ENCODE results near the gene UCHL5.
"Not testable (repeated sequence)": the region's sequence is repeated elsewhere in the genome, so short reads cannot be mapped to it uniquely, and the experiment has no call there.

Gene UCHL5

DNA sequence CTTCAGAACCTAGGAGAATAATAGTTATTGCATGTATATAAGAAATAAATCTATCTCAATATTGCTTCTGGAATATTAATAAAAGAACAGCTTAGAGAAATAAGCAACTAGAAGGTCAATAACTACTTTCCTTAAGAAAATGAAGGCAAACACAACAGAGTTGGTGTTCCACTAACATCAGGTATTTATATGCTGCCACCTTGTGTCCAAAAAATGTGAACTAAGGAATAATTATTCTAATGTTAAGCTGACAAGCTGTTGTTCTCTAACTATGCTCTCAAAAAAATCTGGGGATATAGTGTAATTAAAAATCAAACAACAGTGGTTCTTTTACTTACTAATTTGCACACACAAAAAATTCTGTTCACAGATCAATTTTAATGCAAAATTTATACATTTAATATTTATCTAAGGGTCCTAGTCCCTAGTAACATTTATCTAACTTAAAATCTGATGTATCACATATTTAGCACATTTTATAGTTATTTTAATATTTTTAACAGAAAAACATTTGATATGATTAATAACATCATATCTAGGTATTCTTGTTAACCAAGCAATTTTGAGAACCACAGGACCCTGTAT, 39.6 kb downstream of the UCHL5 start:
- DNase-seq (ENCODE audit: low read depth, low spot score) = peak; percentile 28
- H3K4me3 ChIP-seq (ENCODE audit: low read length) = no peak overlapping the region

DNA sequence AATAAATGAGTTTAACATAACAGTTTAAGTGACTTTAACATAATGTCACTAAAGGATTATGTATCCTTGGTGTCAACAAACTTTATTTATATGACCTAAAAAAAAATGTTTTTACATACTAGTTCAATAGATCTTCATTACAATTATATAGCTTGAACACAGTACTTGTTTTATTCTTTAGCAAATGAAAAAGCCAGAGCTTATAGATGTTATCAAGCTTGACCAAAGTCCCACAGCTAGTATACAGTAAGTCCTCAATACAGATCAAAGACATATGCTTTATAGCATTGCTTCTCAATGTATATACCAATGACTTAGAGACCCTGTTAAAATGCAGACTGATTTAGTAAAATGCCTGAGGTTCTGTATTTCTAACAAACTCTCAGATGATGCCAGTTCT, 42.4 kb downstream of the UCHL5 start:
- DNase-seq (ENCODE audit: low read depth, low spot score) = no peak
- H3K4me3 ChIP-seq (ENCODE audit: low read length) = no peak overlapping the region

DNA sequence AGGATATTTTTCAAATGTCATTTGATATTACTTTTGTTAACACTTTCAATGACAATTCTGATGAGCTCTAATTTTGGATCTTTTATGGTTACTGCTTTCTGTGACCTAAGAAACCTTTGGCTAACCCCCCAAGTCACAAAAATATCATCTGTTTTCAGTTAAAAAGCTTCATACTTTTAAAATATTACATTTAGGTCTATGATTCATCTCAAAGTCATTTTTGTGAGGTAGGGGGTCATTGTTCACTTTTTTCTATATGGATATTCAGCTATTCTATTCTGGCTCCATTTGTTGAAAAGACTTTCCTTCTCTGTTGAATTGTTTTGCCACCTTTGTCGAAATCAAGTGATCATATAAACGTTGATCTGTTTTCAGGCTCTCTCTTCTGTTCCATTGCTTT, 44.8 kb downstream of the UCHL5 start:
- no peak for DNase-seq (ENCODE audit: low read depth, low spot score)
- no peak overlapping the region for H3K4me3 ChIP-seq (ENCODE audit: low read length)

DNA sequence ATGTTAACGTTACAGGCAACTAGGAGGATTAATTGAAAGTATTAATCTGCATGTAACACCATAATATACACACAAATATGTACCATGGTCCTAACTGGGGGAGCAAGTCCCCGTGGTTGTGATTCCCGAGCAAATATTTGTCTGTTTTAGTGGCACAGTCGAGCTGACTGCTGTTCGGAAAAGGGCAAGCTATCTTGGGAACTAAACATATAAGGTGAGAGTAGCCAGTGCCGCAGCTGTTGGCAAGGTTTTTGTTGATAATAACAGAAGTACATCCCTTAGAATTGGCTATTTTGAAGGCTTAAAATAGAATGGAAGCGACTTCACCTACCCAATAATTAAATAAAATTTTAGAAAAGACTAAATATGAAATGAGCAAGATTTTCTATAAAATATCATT, 45.5 kb downstream of the UCHL5 start:
- no peak overlapping the region for H3K4me3 ChIP-seq (ENCODE audit: low read length)

DNA sequence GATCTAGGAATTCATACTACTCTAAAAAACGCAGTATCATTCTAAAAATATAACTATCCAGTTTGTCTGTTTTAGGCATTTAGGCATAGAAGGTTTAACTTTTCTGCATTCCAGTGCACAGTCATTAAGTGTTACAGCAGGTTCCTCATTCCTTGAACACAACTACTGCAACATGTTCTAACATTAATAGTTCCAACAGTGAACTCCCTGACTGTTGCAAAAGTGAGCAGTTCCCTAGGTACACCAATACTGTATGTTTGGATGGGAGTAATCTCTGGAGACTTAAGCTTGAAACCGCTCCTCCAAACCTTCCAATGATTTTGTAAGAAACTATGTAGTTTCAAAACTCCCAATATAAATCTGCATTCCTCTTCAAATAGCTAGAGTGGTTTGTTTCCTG, 46.2 kb downstream of the UCHL5 start:
- no peak overlapping the region for H3K4me3 ChIP-seq (ENCODE audit: low read length)
- DNase-seq (ENCODE audit: low read depth, low spot score) = no peak

More for the DNA sequence above, 45.5 kb downstream of the UCHL5 start:
- no peak for DNase-seq (ENCODE audit: low read depth, low spot score)

DNA sequence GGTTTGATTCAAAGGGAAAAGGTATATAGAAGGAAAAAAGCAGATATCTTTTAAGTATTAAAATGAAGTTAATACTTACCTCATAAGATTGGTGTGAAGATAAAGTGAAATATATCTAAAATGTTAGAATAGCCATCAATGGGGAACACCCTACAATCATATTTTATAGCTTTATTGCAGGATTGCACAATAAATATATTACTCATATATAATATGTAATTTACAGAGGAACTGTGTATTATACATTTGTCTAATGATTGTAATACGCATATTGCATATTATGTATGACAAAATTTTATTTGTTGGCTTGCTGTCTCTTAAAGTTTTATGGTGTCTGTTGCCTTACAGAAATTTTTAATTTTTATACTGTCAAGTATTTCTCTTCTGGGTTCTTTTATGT, 47.8 kb downstream of the UCHL5 start:
- H3K4me3 ChIP-seq (ENCODE audit: low read length) = no peak overlapping the region
- no peak for DNase-seq (ENCODE audit: low read depth, low spot score)

DNA sequence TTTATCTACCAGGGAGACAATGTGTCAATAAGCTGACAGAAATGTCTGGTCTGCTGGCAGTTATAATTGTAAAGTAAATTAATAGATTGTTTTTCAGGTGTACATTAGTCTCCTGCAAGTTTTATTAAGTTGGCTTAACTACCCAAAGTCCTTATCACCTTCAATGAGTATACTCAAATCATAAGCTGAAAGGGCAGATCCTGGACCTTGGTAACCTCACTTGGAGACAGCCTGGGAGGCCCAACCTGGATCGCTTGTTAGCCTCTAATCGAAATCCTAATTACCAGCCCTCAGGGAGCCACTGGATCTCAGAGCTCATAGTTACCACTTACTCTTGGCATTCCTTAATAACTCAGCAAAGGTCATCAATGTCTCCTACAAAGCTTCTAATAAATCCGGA, 49.7 kb downstream of the UCHL5 start:
- DNase-seq (ENCODE audit: low read depth, low spot score) = no peak
- no peak overlapping the region for H3K4me3 ChIP-seq (ENCODE audit: low read length)

DNA sequence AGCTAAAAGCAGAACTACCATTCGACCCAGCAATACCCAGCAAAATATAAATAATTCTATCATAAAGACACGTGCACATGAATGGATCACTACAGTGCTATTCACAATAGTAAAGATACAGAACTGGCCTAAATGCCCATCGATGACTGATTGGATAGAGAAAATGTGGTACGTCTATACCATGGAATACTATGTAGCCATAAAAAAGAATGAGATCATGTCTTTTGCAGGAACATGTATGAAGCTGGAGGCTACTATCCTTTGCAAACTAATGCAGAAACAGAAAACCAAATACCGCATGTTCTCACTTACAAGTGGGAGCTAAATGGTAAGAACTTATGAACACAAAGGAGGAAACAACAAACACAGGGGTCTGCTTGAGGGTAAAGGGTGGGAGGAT, 53.4 kb downstream of the UCHL5 start:
- no peak overlapping the region for H3K4me3 ChIP-seq (ENCODE audit: low read length)
- DNase-seq (ENCODE audit: low read depth, low spot score) = no peak

DNA sequence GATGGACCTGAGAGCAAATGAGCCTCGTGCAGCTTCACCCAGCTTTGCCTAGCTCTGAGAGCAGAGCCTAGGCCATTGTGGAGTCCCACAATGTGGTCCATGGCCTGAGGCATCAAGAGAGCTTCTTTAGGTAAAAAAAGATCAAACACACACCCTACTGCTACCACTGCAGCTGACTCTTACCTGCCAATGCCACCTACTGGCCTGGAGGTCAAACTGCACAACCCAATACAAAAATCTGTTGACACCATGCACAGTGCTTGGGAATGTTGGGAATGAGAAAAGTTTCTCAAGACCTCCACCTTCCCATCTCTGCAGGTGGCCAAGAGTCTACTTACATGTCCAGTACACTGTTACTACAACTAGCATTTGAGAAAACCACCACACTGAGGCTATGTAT, 60.6 kb downstream of the UCHL5 start:
- peak; percentile 6 for DNase-seq (ENCODE audit: low read depth, low spot score)
- no peak overlapping the region for H3K4me3 ChIP-seq (ENCODE audit: low read length)

DNA sequence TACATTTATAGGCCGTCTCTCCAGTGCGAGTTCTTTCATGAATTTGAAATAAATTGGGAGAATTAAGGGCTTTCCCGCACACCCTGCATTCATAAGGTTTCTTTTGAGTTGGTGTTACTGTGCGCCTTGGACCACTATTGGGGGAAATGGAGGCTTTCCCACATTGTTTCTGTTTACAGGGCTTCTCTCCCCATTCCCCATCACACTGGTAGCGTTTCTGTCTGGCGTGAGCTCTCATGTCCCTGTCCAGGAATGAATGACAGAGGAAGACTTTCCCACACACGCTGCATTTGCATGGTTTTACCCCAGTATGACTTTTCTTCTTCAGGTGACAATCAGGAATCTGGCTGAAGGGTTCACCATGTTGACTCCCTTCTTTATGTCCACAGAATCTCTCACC, 65.0 kb downstream of the UCHL5 start:
- H3K4me3 ChIP-seq (ENCODE audit: low read length) = no peak overlapping the region
- DNase-seq (ENCODE audit: low read depth, low spot score) = no peak

DNA sequence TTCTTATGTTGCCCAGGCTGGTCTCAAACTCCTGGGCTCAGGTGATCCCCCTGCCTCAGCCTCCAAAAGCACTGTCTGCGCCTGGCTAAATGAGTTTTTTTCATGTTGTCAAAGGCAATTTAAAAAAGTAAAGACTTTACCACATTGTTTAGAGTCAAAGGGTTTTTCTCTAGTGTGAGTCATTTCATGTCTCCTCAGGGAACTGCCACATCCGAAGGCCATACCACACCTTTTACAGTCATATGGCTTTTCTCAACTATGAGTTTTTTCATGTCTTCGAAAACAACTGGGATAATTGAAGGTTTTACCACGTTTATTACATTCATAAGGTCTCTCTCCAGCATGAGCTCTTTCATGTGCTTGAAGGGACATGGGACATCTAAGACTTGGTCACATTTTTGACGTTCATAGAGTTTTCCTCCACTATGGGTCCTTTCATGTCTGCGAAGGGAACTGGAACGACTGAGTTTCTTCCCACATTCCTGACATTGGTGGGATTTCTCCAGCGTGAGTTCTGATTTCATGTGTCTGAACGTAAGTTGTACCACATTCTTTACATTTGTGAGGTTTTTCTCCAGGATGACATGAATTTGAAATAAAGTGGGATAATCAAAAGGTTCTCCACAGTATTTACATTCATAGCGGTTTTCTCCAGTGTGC, 65.6 kb downstream of the UCHL5 start:
- no peak overlapping the region for H3K4me3 ChIP-seq (ENCODE audit: low read length)
- no peak for DNase-seq (ENCODE audit: low read depth, low spot score)

DNA sequence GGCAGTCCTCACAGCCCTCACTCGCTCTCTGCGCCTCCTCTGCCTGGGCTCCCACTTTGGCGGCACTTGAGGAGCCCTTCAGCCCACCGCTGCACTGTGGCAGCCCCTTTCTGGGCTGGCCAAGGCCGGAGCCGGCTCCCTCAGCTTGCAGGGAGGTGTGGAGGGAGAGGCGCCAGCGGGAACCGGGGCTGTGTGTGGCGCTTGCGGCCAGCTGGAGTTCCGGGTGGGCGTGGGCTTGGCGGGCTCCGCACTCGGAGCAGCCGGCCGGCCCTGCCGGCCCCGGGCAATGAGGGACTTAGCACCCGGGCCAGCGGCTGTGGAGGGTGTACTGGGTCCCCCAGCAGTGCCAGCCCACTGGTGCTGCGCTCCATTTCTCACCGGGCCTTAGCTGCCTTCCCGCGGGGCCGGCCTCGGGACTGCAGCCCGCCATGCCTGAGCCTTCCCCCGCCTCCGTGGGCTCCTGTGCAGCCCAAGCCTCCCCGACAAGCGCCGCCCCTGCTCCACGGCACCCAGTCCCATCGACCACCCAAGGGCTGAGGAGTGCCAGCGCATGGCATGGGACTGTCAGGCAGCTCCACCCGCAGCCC, 72.3 kb downstream of the UCHL5 start:
- DNase-seq (ENCODE audit: low read depth, low spot score); H3K4me3 ChIP-seq (ENCODE audit: low read length): not testable (repeated sequence)

DNA sequence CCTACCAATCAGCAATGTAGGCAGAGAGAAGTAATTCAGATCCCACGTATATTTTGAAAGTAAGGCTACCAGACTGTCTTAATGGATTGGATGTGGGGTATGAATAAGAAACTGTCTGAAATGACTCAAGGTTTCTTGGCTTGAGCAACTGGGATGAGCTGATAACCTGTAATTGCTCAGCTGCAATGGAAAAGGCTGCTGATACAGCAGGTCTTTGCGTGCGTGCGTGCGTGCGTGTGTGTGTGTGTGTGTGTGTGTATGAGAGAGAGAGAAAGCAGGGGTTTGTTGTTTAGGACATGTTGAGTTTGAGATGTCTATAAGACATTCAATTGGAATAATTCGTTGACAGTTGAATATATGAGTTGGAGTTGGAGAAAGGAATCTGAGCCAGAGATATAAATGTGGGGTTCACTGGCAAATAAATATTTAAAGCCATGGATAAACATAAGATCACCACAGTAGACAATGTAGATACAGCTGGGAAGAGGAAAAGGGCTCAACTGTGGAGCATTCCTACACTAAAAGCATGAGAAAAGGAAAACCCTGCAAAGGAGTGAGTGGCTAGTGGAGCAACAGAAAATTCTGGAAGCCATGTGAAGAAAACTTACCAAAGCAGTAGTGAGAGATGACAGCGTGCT, 72.9 kb downstream of the UCHL5 start:
- no peak overlapping the region for H3K4me3 ChIP-seq (ENCODE audit: low read length)
- DNase-seq (ENCODE audit: low read depth, low spot score) = no peak

DNA sequence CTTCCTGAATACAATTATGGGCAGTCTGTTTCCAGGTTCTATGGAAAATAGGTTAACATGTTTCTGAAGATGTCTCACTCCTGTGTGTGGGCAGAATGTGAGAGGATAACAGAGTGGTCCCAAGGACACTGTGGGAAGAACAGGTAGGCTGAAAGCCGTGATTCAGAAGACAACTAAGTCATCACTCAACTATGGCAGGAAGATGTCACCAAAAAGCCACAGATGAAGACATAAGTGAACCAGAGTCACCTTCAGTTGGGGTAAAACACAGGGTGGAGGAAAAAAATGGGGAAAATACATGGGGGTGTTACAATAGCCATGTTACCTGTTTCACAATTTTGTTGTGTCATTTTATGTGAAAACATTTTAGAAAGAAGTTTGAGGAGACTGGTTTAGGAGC, 75.1 kb downstream of the UCHL5 start:
- no peak overlapping the region for H3K4me3 ChIP-seq (ENCODE audit: low read length)
- no peak for DNase-seq (ENCODE audit: low read depth, low spot score)

DNA sequence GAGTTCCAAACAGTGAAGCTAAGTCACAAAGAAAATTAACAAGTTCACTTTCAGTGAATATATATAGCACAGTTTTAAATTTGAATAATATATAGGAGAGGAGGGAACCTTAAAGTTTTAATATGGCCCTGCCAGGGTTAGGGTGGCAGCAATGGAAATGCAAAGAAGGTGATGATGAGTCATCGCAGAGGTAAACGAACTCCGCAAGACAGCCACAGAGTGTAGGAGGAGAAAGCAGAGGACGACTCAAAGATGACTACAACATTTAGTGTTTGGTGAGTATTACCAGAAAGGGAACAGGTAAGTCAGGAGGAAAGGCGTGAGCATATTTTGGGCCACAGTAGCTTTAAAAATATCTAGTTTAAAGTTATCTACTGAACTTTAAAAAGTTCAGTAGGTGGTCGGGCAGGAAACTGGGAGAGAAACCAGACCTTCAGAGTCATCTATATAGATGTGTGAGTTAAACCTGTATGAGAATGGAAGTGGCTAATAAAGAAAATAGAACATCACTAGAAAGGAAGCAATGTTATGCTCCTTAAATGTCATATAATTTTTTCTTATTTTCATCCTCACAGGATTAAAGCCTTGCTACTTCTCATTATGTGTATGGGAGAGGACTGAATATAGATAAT, 75.7 kb downstream of the UCHL5 start:
- no peak overlapping the region for H3K4me3 ChIP-seq (ENCODE audit: low read length)
- no peak for DNase-seq (ENCODE audit: low read depth, low spot score)

DNA sequence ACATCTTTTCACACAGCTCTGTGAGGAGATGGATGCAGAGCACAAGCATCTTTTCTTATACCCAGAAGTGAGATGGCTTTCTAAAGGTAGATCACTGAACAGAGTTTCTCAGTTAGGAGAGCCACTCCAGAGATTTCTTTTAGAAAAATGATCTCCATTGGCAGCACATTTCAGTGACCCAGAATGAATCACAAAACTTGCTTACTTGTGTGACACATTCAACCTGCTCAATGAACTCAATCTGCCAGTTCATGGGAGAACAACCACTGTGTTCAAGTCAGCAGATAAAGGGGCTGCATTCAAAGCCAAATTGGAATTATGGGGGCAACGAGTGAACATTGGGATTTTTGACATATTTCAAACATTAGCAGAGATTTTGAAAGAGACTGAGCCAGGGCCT, 78.3 kb downstream of the UCHL5 start:
- DNase-seq (ENCODE audit: low read depth, low spot score) = no peak
- H3K4me3 ChIP-seq (ENCODE audit: low read length) = no peak overlapping the region

DNA sequence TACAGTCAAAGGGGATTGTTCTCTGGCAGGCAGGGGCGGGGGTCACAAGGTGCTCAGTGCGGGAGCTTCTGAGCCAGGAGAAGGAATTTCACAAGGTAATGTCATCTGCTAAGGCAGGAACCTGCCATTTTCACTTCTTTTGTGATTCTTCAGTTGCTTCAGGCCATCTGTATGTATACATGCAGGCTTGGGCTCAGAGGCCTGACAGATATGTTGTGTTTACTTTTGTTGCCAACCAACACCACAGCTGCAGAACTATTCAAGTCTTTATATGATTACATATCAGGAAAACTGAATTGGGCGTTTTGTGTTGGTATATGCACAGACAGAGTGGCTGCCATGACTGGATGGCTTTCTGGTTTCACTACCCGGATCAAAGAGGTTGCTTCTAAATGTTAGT, 78.8 kb downstream of the UCHL5 start:
- not testable (repeated sequence) for H3K4me3 ChIP-seq (ENCODE audit: low read length); DNase-seq (ENCODE audit: low read depth, low spot score)

DNA sequence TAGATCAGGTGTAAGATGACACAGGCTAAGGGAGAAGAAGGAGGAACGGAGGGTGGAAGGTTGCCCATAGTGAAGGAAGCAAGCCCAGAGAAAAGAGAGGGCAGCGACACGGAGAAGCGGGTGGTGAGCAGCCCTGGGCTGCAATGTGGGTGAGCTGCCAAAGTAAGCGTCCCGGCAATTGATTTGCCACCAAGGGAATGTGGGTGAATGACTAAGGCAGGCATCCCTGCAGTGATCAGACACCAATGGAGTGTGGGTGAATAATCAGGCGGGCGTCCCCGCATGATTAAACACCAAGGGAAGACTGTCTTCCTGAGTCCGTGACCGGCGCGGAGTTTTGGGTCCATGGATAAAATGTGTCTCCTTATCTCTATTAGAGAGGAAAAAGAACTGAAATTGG, 79.6 kb downstream of the UCHL5 start:
- no peak overlapping the region for H3K4me3 ChIP-seq (ENCODE audit: low read length)
- DNase-seq (ENCODE audit: low read depth, low spot score) = no peak

DNA sequence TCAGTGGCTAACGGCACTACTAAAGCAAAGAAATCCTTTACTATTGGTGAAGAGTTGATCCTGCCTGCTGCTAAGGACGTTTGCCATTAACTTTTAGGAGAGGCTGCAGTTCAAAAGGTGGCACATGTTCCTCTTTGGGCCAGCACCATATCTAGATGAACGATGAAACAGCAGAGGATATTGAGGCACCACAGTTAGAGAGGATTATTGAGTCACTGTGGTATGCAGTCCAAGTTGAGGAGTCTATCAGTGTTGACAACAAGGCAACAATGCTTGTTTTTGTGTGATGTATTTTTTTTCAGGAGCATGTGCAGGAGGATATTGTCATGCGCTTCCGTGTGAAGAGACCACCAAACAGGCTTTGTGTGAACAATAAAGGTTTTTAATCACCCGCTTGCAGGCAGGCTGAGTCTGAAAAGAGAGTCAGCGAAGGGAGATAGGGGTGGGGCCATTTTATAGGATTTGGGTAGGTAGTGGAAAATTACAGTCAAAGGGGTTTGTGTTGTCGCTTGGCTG, 80.9 kb downstream of the UCHL5 start:
- DNase-seq (ENCODE audit: low read depth, low spot score) = no peak

More for the DNA sequence above, 80.9 kb downstream of the UCHL5 start:
- no peak overlapping the region for H3K4me3 ChIP-seq (ENCODE audit: low read length)

Measured in Jurkat, Clone E6-1 (cell line).